Measurements from ENCODE around the gene PPP5C.

- TF ChIP-seq GATA2 (IDR thresholded peaks at IDR 0.05; ENCODE audit: low read depth, low read length) (no peak), GATA3 (IDR thresholded peaks at IDR 0.05; ENCODE audit: low read depth, low read length) (no peak)
Measured at GRCh38 chr19:46337487-46337886, 9.4 kb upstream of the PPP5C start.
